Fibroblast of the conjunctiva (primary cell): ENCODE data around the gene PRTFDC1.

Experiments
- DNase-seq: peaks from one replicate; pipeline ENCODE4 v3.0.0-alpha.2; 2010; ENCODE audit warnings: low read depth

PRTFDC1 gene

DNA sequence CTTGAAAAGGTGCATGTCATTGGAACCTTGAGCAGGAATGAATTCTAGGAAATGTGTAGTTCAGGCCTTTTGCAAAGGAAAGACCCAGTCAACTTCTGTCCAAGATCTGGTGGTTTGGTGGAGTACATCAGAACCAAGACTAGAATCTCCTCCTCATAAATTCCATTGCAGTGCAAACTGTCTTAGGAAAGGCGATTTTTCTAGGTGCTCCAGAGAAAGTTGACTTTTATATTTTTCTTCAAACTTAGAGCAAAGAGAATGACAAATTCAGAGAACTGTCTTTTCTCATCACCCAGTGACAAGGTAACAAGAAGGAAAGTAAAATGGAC, 50.0 kb downstream of the PRTFDC1 start:
- DNase-seq = no peak

DNA sequence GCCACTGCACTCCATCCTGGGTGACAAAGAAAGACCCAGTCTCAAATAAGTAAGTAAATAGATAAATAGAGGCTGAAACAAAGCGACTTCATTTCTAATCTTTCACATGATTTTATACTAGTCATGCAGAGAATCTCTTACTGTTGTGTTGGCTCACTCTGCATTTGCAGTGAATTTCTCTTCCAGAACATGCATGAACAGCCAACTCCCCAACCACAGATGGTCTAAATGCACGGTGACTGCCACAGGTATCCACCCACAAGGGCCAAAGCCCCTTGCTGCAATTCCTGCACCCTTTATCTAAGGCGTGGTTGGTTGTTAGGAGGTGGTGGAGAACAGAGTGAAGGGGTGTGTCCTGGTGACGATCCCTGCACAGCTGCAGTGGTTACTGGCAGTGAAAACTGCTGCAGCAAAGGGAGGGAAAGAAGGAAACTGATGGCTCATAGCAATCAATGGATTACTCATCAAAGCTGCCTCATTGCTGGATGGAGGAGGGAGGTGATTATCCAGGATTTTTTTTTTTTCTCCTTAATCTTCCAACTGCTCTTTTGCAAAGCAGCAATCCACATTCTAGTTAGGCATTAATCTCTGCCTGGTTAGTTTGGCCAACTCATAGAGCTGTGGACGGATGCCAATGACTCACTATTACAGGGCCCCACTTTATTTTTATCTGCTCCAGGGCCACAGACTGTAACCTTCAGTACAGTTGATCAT, 50.6 kb downstream of the PRTFDC1 start:
- peak; percentile 75 for DNase-seq

- DNase-seq = no peak
These were observed 51.3 kb downstream of the PRTFDC1 start for GRCh38 chr10:24900888-24901685.

- no peak for DNase-seq
These were observed 52.8 kb downstream of the PRTFDC1 start for GRCh38 chr10:24899571-24899970.

DNA sequence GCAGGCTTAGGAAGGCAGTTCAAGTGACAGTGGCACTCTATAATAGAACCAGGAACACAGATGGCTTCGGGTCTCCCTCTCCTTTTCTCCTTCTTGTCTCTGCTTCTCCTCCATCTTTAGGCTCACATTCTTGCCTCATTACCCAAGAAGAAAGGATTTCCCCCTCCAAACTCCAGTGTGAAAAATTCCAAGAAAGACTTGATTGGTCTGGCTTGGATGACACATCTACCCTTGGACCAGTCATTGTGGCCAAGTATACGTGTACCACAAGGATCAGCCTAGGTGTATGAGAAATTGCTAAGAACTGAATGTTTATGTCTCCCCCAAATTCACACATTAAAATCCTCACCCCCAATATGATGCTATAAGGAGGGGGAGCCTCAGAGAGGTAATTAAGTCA, 53.9 kb downstream of the PRTFDC1 start:
- no peak for DNase-seq

GRCh38 chr10:24897326-24897926, 55.0 kb downstream of the PRTFDC1 start:
- no peak for DNase-seq

GRCh38 chr10:24894728-24895127, 57.7 kb downstream of the PRTFDC1 start:
- no peak for DNase-seq

DNA sequence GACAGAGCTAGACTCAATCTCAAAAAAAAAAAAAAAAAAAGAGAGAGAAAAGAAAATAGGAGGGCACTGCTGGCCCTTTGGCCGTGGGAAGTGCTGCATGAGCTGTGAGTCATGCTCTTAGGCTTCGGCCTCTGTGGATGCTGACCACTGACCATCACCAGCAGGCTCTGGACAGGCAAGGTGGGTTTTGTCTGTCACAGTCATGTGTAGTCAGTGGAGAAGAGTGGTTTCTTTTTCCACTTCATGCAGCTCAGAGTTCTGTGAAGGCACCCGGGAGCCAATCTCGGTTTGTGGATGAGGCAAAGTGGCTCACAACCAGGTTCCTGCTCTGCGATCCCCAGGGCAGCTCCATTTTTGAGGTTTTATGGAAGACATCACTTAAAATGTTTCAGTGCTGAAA, 58.1 kb downstream of the PRTFDC1 start:
- DNase-seq = no peak

- DNase-seq = no peak
These were observed 59.3 kb downstream of the PRTFDC1 start for GRCh38 chr10:24893127-24893526.

- peak; percentile 49 for DNase-seq
These were observed 60.6 kb downstream of the PRTFDC1 start for GRCh38 chr10:24891823-24892222.

GRCh38 chr10:24889639-24890038, 62.8 kb downstream of the PRTFDC1 start:
- no peak for DNase-seq

GRCh38 chr10:24887855-24888231, 64.6 kb downstream of the PRTFDC1 start:
- DNase-seq = no peak

- DNase-seq = no peak
These were observed 66.1 kb downstream of the PRTFDC1 start for GRCh38 chr10:24886290-24886680.

GRCh38 chr10:24885551-24886289, 66.7 kb downstream of the PRTFDC1 start:
- no peak for DNase-seq

GRCh38 chr10:24884793-24885192, 67.6 kb downstream of the PRTFDC1 start:
- no peak for DNase-seq

DNA sequence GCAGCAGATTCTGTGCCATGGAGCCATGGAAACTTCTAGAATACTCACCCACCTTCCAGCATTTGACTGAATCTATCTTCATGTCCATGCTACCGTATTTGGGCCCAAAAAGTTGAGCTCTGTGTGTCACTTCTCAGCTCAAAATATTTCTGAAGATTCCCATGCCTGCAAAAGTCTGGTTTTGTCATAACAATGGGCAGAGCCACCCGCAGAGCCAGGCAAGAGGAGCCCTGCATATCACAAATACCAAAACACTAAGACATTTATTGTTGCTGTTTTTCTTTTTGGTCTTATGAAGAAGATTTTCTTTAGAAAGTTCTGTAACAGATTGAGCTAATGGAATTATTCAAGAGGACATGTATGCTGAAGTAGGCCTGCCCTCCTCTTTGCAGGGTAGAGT, 68.1 kb downstream of the PRTFDC1 start:
- no peak for DNase-seq

GRCh38 chr10:24883176-24883575, 69.2 kb downstream of the PRTFDC1 start:
- no peak for DNase-seq

DNA sequence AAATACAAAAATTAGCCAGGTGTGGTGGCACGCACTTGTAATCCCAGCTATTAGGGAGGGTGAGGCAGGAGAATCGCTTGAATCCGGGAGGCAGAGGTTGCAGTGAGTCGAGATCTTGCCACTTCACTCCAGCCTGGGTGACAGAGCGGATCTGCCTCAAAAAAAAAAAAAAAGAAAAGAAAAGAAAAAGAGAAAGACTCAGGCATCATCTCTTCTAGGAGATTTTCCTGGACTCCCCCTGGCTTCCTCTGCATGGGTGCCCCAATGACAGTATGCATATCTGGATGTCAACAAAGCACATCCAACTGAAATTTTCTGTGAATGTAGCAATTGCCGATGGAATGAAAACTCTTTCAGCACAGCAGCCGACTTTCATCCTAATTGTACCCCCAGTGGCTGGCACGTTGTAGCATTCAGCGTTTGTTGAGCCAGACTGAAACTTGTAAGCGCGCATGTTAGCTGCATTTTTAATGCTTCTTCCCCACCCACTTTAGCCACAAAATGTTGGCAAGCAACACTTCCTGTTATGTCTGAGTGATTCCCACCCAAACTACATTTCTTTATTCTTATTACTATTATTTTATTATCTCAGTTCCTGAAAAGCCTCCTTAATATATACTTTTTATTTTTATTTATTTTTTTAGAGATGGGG, 70.2 kb downstream of the PRTFDC1 start:
- DNase-seq = no peak

GRCh38 chr10:24879861-24880260, 72.5 kb downstream of the PRTFDC1 start:
- DNase-seq = no peak

GRCh38 chr10:24874133-24874532, 78.3 kb downstream of the PRTFDC1 start:
- DNase-seq = no peak

GRCh38 chr10:24873281-24873683, 79.1 kb downstream of the PRTFDC1 start:
- DNase-seq = peak; percentile 88

- DNase-seq = no peak
These were observed 79.6 kb downstream of the PRTFDC1 start for GRCh38 chr10:24872790-24873182.
